NOMO-1 treated with DMSO at 0.1 percent for 48 hours (cell line): ENCODE data around the gene RAPGEF3.

Source experiments
- DNase-seq: peaks from one replicate; lab custom pipeline; 2025; ENCODE audit not compliant: unreplicated experiment; lab: John Stamatoyannopoulos, UW

The RAPGEF3 gene

DNA sequence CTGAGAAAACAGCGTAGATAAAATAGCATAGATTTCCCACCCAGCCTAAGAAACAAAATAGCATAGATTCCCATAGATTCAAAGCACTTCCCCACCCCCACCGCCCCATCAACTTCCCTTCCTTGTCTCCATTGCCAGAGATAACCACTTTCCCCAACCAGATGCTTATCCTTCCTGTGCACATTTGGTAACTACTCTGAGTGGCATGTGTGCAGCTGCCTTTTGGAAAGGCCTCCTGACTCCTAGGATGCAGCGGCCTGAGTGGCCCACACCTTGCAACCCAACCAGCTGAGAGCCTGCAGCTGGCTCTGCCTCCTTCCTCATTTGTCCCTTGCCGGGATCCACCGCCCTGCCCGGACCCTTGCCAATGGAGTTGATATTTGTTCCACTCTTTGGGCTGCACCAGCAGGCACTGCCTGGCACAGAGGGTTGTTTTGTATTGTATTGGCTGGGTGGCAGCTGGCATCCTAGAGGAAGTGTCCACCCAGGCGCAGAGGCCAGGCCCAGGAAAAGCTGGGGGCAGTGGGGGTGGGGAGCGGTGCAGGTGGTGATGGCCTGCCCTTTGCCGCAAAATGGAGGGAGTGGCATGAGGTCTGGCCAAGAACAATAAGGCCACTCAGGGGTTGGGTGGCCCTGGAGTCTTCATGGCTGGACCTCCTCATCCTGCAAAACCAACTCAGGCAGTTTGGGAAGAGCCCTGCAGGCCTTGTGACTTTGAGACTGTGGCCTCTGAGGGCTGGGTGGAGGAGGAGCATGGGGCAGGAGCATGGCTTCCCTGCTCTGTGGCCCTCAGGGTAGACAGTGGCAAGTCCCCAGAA, 19.3 kb upstream of the RAPGEF3 start:
- DNase-seq = no peak

DNA sequence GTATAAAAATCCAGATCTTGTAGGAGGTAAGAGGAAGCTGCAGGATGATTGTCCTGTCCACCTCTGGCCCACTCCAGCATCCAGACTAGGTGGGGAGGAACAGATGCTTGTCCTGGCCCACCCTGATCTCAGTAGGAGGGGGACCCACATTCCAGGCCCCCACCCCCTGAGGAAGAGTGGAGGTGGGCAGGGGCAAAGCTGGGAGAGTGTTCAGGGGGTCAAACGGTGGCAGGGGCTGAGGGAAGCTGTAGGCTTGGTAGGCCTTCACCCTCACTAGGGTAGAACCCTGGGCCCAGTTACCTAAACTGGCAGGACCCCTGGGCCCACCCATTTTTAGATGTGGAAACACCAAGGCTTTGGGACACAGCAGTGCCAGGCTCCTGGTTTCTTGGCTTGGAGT, 18.5 kb upstream of the RAPGEF3 start:
- DNase-seq = no peak

DNA sequence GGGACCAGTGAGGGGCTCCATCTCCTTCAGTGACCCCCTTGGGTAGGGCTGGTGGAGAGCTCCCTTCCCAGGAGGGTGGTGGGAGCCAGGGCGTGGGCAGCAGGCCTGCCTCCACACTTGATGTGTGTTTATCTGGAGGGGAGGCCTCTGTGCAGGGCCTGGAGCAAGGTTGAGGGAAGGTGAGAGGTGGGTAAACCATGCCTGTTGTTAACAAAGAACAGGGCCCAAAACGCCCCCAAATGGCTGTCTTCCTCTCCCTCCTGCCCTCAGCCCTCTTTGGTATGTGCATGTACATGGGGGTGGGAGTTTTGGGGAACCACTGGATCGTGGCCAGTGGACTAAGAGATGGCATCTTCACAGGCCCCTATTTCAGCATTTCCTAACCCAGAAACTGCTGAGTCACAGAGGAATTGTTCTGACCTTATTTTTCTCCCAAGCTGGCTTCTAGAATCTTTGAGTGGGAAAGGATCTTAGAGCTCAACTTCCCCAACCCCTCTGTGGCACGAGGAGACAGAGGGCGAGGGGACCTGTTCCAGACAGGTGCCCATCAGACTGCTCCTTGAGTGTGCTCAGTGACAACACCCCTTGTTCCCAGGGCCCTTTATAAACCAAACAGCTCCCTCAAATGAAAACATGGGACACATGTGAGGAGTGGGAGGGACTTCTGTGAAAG, 17.9 kb upstream of the RAPGEF3 start:
- peak; percentile 29 for DNase-seq

DNA sequence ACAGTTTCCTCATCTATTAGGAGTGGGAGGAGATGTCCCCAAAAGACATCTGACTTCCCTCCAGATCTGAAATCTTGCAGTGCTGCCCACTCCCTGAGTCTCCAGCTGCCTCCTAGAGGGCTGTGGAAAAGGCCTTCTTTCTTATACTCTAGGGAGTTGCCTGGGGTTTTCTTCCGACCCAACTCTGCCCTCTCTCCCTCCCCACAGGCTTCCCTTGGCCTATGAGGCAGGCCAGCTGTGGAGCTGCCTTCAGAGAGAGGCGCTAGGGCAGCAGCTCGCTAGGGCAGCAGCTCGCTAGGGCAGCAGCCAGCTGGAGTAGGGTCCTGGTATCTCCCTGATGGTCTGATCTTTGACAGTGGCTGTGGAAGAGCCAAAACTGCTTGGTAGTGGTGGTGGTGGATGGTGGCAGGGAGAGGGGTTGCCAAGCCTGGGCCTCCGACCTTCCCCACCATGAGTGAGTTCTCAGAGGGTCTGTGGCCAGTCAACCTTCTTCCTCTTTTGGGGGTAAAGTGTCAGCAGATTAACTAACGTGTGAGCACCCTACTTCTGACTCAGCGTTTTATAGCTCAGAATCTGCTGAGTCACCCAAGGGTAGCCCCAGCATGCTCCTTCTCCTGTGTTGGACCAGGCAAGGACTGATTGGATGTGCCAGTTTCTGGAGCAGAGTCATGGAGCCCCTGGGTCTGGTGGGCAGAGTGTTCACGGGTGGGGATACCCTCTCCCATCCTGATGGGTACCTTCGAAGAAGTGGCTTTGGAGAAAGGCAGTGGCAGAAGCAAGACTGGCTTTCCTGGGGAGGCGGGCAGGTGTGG, 16.6 kb upstream of the RAPGEF3 start:
- DNase-seq = peak; percentile 76

DNA sequence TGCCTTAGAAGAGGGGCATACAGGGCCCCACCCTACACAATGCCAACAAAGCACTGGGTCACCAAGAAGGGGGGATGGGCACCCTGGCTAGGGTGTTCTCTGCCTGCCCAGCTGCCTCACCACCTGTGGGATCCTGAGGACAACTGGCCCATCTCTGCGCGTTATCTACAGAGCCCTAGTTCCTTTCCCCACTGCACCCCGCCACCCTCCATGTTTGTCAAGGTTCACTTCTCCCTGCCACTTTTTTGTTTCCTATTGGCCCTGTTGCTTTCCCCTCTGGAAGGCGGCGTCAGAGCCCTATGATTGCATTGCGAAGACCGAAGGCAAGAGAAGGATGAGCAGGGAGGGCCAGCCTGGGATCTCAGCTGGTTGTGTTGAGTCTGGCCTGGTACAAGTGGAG, 16.0 kb upstream of the RAPGEF3 start:
- DNase-seq = no peak

DNA sequence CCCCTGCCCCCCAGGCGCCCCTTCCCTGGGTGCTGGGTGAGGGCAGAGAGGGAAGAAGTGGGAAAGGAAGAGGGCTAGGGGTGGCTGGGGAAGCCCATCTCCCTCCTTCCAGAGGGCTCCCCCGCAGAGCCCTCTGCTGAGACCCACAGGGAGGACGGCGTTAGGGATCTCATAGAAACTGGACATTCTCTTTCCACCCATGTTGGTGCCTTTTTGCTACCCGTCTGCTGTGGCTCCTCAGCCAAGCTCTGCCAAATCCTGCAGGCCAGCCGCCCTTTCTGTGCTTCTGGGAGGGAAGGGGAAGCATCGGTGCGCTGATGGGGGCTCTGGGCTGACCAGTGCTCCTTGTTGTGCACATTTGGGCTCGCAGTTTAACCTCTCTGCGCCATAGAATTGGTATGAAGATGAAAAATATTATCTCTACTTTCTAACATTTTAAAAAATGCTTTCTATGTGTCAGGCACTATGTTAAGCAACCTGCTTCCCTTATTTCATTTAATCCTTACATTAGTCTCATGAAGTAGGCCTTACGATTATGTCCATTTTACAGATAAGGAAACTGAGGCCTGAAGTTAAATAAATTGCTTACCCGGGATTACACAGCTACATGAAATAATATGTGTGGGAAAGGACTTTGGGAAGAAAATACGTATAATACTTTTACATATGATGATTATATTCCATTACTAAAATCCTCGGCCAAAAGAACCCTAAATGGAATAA, 15.3 kb upstream of the RAPGEF3 start:
- DNase-seq = no peak

DNA sequence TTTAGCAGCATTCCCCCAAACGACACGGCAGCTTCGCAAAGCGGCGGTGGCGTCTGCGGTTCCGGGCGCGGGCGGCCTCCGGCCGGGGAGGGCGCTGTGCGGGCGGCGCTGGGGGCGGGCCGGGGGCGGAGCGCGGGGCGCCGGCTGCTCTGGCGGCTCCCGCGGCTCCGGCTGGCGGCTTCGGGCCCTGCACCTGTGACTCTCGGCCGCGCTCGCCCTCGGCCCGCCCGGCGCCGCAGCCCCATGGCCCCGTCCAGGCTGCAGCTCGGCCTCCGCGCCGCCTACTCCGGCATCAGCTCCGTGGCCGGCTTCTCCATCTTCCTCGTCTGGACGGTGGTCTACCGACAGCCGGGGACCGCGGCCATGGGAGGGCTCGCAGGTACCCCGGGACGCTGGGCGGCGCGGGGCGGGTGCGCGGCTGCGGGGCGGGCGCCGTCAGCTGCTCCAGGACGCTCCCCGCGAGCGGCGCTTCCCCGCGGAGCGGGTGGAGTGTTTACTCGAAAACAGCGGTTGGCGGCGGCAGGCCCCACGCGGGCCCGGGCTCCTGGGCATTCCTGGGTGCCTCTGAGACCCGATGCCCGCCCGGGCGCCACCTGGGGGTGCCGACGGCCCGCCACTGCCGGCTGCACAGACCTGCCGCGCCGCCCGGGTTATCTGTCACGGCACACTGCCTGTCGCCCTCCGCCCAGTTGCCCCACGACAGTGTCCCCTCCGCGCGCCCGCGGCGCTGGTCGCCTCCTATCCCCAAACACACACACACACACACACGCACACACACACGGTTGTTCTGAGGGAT, 14.6 kb upstream of the RAPGEF3 start, which contains the start of gene SLC48A1:
TSS of gene SLC48A1 (plus strand) at position 177 of the 796 bp plus-strand sequence. CDS start at position 244, 67 bp downstream.
- peak; percentile 53 for DNase-seq

DNA sequence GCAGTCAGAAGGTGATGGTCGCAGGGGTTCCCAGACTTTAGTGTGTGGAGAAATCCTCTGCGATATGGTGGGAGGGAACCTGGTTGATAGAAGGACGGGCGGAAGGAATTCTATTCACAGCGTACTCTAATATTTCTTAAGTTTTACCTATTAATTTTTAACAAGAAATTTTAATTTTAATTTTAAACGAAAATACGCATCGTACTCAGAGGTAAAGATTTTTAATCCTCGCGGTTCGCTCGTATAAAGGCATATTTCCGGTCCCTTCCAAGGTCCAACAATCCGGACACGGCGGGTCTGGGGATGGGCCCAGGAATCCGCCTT, 14.0 kb upstream of the RAPGEF3 start:
- no peak for DNase-seq

DNA sequence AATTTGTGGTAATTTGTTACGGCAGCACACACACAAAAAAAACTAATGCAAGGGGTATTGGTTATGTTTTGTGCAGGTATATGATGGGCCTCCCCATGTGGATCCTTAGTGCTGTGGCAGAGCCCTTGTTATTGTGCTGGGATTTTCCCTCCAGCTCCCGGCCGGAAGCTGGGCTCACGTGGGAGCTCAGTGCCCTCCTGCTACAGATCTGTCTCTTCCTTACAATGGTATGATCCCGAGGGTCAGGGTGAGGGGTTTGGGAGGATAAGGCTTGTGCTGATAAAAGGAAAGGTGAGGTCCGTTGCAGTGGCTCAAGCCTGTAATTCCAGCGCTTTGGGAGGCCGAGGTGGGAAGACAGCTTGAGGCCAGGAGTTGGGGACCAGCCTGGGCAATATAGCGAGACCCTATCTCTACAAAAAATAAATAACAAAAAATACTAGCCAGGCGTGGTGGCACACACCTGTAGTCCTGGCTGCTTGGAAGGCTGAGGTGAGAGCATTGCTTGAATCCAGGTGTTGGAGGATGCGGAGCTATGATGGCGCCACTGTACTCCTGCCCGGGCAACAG, 13.5 kb upstream of the RAPGEF3 start:
- no peak for DNase-seq

DNA sequence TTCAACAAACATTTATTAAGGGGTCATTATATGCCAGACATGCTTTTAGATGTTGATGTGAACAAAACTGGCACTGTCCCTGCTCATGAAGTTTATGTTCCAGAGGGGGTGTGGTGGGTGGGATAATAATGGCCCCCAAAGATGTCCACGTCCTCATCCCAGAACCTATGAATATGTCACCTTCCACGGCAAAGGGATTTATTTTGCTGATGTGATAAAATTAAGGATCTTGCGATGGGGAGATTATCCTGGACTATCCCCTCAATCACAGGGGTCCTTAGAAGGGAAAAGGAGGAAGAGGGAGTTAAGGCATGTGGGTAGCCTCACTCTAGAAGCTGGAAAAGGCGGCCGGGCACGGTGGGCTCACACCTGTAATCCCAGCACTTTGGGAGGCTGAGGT, 12.6 kb upstream of the RAPGEF3 start:
- no peak for DNase-seq

DNA sequence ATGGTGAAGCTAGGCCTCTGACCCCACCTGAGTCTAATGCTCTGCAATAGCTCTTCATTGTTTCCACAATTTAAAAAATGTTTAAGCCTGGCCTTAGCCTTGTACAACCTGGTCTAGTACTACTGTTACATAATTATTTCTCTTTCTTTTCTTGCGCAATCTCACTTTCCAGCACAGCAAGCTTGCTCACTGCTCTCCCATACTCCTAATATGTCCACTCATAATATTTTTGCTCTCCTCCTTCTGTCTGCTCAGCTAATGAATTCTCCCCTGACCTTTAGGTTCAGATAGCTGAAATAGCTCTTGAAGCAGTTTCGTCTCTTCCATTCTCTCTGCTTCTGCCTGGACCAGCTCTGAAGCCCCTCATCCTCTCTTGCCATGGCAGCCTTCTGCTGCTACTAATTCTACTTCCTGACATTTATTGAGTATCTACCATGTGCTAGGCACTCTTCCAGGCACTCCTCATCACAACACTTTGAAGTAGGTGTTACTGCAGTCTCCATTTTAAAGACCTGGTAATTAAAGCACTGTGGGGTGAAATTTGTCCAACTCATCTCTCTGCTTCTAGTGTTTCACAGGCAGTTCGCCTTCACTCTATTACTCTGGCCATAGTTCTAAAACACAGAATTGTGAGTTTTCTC, 11.5 kb upstream of the RAPGEF3 start:
- peak; percentile 89 for DNase-seq

DNA sequence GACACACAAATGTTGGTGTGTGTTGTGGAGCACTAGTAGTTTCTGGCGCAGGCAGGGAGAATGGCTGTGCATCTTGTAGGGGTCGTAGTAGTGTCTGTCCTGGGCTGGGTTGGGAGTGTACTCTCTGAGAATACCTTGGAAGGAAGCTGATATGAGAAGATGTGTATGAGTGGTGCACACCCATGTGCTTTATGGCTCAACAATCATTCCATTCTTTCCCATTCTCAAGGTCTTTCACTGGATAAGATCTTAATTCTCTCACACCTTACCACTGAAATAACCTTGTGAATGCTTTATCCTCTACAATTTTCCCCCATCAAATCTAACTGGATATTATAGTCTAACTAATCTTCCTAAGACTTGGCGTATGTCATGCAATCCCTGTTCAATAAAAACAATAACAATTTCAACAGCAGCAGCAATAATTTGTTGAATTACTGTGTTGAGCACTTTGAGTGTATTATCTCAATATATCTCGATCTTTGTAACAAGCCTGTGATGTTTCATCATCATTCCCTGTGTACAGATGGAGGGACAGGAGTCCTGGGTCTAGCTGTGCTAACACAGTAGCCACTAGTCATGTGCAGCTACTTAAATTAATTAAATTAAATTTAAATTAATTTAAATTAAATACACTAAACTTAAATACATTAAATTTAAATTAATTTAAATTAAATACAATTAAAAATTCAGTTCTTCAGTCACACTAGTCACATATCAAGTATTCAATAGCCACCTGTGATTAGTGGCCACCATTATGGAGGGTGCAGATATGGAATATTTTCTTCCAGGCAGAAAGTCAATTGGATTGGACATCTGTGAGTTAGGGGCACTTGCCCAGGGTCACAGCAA, 10.8 kb upstream of the RAPGEF3 start:
- DNase-seq = no peak

DNA sequence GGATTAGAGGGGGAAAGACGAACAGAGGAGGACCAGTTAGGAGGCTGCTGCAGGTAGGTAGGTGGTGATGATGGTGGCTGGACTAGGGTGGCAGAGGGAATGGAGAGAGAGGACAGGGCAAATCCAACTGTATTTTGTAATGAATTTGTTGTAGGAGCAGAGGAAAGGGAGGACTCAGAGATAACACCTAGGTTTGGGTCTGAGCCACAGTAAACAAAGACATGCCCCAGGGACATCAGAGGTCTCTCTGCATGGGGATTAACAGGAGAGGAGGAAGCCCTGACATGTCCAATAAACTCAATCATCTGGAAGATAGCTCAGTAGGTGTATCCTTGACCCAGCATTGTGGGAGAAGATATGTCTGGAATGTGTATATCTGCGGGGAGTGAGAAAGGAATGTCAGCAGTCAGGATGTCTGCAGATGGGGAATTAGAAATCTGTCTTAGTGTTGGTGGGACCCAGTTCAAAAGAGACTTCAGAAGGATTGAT, 9.7 kb upstream of the RAPGEF3 start:
- DNase-seq = no peak

DNA sequence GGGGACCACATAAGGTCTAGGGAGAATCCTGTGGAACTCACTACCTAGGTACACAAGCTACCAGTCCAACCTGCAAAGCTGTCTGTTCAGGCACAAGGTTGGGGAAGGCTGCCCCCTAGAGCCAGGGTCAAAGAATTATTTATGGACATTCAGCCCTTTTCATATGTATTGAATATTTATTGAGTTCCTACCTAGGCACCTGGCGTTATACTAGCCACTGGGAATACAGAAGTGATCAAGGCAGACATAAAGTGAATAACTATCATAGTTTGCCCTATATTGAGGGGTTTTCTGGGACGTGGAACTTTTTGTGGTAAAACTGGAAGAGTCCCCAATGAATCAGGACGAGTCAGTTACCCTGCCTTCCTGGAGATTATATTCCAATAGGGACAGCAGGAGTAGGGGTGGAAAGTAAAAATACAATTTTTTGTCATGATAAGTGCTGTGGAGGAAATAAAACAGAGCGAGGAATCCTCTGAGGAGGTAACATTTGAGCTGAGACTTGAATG, 8.6 kb upstream of the RAPGEF3 start:
- peak; percentile 46 for DNase-seq

DNA sequence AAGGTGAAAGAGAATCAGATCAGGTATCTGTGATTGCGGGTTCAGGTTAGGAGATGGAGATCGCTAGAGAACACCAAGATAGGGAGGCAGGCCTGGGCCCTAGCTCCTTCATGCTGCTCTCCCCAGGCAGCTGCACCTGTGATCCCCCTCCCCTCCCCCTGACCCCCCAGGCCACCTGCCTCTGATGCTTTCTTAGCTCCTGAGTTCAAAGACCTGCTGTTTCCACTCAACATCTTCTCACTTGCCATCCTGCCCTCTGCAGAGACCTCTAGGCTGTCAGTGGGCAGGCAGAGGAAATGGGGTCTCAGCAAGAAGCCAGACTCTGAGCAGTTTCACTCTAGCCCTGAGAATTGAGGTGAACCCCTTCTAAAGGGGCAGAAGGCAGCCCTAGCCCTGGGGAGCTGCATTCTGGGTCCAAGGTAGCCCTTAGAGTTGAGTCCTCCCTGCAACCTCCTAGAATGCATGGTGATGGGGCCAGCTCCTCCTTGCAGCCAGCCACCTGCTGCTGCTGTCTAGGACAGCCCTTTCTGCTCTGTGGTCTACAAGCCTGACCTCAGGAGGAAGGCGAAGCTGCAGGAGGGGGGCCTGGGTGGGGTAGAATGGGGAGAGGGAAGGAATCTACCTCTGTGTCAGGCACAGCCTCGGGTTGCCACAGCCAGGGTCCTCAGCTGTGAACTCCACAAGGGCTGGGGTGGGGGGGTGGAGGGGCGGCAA, 8.0 kb upstream of the RAPGEF3 start:
- no peak for DNase-seq

DNA sequence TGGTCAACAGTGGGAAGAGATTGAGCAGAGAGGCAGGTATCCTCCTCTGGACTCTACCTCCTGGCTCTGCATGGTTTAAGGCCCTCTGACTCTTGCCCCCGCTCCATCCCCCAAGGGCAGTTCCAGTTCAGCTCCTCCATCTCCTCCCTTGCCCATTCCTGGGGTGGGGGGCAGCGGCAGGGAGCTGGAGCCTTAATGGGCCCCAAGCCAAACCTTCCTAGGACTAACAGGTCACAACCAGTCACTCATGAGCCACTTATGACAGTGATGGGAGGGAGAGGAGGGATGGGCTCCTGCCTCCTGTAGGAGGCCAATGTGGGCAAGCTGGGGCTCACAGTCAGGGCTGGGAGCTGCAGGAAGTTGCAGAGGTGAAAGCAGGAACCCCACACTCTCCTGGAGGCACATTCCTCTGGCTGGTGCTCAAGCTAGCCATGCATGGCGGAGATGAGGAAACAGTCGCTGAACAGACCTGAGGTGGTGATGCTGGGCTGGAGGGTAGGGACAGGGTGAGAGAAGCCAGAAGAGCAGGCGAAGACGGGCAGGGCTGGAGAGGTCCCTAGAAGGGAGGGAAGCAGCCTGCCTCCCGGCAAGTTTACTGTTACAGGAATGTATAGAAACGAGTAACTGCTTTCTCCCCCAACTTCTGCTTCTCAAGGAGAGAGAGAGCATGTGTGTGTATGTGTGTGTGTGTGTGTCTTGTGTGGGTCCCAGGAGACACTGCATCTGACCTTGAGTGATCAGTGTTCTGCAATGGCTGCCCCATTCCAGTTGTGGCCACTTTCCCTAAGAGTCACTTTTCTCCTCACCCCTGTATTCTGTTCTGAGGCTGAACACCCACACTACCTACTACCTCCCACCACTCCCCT, 5.0 kb upstream of the RAPGEF3 start:
- DNase-seq = peak; percentile 13
